ENCODE data around the gene APOBEC2.

APOBEC2 gene

GRCh38 chr6:41088451-41088850, 35.4 kb downstream of the APOBEC2 start:
- no peak for DNase-seq (ENCODE audit: low read depth)

- no peak for DNase-seq (ENCODE audit: low read depth)
Measured at GRCh38 chr6:41090841-41091761, 38.1 kb downstream of the APOBEC2 start.

- DNase-seq (ENCODE audit: low read depth), result no peak
Measured at GRCh38 chr6:41092421-41093140, 39.6 kb downstream of the APOBEC2 start.

GRCh38 chr6:41093729-41094128, 40.7 kb downstream of the APOBEC2 start:
- DNase-seq (ENCODE audit: low read depth), result no peak

GRCh38 chr6:41097467-41098090, 44.6 kb downstream of the APOBEC2 start:
- DNase-seq (ENCODE audit: low read depth), result no peak

- no peak for DNase-seq (ENCODE audit: low read depth)
Measured at GRCh38 chr6:41098366-41098765, 45.4 kb downstream of the APOBEC2 start.

- DNase-seq (ENCODE audit: low read depth), result no peak
Measured at GRCh38 chr6:41100871-41101287, 47.9 kb downstream of the APOBEC2 start.

- no peak for DNase-seq (ENCODE audit: low read depth)
Measured at GRCh38 chr6:41103847-41104246, 50.8 kb downstream of the APOBEC2 start.

DNA sequence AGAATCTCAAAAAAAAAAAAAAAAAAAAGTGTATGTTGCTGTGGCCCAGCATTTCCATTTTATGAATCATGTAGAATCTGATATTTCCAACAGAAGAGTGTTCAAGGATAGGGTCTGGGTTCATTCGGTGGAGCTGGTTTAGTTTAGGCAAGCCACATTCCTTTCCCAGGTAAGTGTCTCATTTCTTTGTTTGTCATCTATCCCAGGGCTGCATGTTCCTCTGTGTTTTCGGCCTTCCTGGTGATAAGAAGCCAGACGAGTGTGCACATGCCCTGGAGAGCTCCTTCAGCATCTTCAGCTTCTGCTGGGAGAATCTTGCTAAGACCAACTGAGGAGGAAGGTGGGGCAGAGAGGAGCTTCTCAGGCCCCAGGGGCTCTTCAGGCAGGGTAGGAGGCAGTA, 58.0 kb downstream of the APOBEC2 start:
- DNase-seq (ENCODE audit: low read depth), result no peak

All from stimulated activated CD8-positive, alpha-beta memory T cell treated with anti-CD3 and anti-CD28 coated beads, Interleukin-4, amount 100 ng/mL, for 24 hours (primary cell).